ENCODE results near the gene SLC35C1. TPM values are rescaled to one million over a fixed set of nuclear protein-coding genes. Genes with fewer than 3 reads are reported as not detected.

SLC35C1 gene
- total RNA-seq, 1 donor from 2014 or later = 5.7 TPM

- peak overlapping the region; percentile 50 for H3K27ac ChIP-seq (replicated peaks)
- TF ChIP-seq, protein P1, sequence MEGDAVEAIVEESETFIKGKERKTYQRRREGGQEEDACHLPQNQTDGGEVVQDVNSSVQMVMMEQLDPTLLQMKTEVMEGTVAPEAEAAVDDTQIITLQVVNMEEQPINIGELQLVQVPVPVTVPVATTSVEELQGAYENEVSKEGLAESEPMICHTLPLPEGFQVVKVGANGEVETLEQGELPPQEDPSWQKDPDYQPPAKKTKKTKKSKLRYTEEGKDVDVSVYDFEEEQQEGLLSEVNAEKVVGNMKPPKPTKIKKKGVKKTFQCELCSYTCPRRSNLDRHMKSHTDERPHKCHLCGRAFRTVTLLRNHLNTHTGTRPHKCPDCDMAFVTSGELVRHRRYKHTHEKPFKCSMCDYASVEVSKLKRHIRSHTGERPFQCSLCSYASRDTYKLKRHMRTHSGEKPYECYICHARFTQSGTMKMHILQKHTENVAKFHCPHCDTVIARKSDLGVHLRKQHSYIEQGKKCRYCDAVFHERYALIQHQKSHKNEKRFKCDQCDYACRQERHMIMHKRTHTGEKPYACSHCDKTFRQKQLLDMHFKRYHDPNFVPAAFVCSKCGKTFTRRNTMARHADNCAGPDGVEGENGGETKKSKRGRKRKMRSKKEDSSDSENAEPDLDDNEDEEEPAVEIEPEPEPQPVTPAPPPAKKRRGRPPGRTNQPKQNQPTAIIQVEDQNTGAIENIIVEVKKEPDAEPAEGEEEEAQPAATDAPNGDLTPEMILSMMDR (IDR thresholded peaks at IDR 0.05; ENCODE audit: borderline replicate concordance) = no peak
- peaks cover 25% of the 10 kb centered on the region for H3K4me1 ChIP-seq
- no peak overlapping the region for H3K4me3 ChIP-seq
- no peak for DNase-seq
- intact Hi-C loops (cut with micrococcal nuclease) = loop anchor here (10.0 kb wide), 1 partner anchor 100 kb away; the partner anchor contains the start of gene CHST1
- H3K27me3 ChIP-seq (ENCODE audit: low read depth) = no peaks in the 10 kb centered on the region
- H3K36me3 ChIP-seq = no peaks in the 10 kb centered on the region
- no peaks in the 10 kb centered on the region for H3K9me3 ChIP-seq (replicated peaks)
Measured at GRCh38 chr11:45765107-45765668, 39.8 kb upstream of the SLC35C1 start.

DNA sequence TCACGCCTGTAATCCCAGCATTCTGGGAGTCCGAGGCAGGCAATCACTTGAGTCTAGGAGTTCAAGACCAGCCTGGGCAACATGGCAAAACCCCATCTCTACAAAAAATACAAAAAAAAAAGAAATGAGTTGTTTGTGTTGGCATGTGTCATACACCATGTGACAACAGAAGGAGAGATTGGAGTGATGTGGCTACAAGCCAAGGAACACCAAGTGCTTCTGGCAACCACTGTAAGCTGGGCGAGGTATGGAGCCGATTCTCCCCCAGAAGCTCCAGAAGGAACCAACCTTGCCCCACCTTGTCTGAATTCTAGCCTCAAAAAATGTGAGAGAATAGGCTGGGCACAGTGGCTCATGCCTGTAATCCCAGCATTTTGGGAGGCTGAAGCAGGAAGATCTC is 39.1 kb upstream of the SLC35C1 start:
- intact Hi-C loops (cut with micrococcal nuclease) = loop anchor here (10.0 kb wide), 1 partner anchor 101 kb away; the partner anchor contains the start of gene CHST1
- DNase-seq = no peak
- Histone ChIP-seq H3K27ac (replicated peaks) (peak overlapping the region; percentile 50), H3K36me3 (no peaks in the 10 kb centered on the region), H3K9me3 (replicated peaks) (no peaks in the 10 kb centered on the region), H3K27me3 (ENCODE audit: low read depth) (no peaks in the 10 kb centered on the region), H3K4me3 (no peak overlapping the region), H3K4me1 (peaks cover 26% of the 10 kb centered on the region)
- TF ChIP-seq, protein P1 (IDR thresholded peaks at IDR 0.05; ENCODE audit: borderline replicate concordance) = no peak

DNA sequence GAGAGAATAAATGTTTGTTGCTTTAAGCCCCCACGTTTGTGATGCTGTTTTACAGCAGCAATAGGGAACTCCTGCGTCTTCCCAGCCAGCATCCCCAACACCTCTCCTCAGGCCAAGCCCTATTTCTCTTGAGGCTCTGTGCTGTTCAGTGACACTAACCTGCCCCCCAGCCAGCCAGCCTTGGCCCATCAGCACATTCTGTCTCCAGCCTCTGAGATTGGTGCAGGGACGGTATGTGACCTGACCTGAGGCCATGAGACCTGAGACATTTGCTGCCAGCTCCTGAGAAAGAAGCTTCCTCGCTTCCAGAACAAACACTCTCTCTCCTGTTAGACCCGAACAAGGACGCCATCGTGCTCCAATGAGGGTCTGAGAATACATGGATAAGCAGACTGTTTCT is 38.5 kb upstream of the SLC35C1 start:
- Histone ChIP-seq H3K4me1 (peaks cover 33% of the 10 kb centered on the region), H3K9me3 (replicated peaks) (no peaks in the 10 kb centered on the region), H3K4me3 (no peak overlapping the region), H3K27ac (replicated peaks) (peak overlapping the region; percentile 50), H3K36me3 (no peaks in the 10 kb centered on the region), H3K27me3 (ENCODE audit: low read depth) (no peaks in the 10 kb centered on the region)
- intact Hi-C loops (cut with micrococcal nuclease) = loop anchor here (10.0 kb wide), 1 partner anchor 102 kb away; the partner anchor contains the start of gene CHST1
- DNase-seq = no peak
- TF ChIP-seq, protein P1 (IDR thresholded peaks at IDR 0.05; ENCODE audit: borderline replicate concordance) = no peak

GRCh38 chr11:45768486-45768885 is 36.5 kb upstream of the SLC35C1 start:
- peaks cover 38% of the 10 kb centered on the region for H3K4me1 ChIP-seq
- no peak for DNase-seq
- TF ChIP-seq, protein P1 (IDR thresholded peaks at IDR 0.05; ENCODE audit: borderline replicate concordance) = no peak
- no peak overlapping the region for H3K27ac ChIP-seq (replicated peaks)
- H3K36me3 ChIP-seq = no peaks in the 10 kb centered on the region
- H3K27me3 ChIP-seq (ENCODE audit: low read depth) = no peaks in the 10 kb centered on the region
- intact Hi-C loops (cut with micrococcal nuclease) = loop anchor here (10.0 kb wide), 1 partner anchor 104 kb away; the partner anchor contains the start of gene CHST1
- H3K4me3 ChIP-seq = no peak overlapping the region
- H3K9me3 ChIP-seq (replicated peaks) = no peaks in the 10 kb centered on the region

- no peak overlapping the region for H3K27ac ChIP-seq (replicated peaks)
- TF ChIP-seq, protein P1 (IDR thresholded peaks at IDR 0.05; ENCODE audit: borderline replicate concordance) = no peak
- intact Hi-C loops (cut with micrococcal nuclease) = loop anchor here (5.0 to 10.0 kb wide), 3 partner anchors 105 to 395 kb away; partner anchors contain the start of gene CHST1
- H3K27me3 ChIP-seq (ENCODE audit: low read depth) = no peaks in the 10 kb centered on the region
- no peak overlapping the region for H3K4me3 ChIP-seq
- no peaks in the 10 kb centered on the region for H3K9me3 ChIP-seq (replicated peaks)
- no peaks in the 10 kb centered on the region for H3K36me3 ChIP-seq
- DNase-seq = no peak
- H3K4me1 ChIP-seq = peaks cover 35% of the 10 kb centered on the region
Measured at GRCh38 chr11:45769960-45770359, 35.0 kb upstream of the SLC35C1 start.

Data from left ventricle myocardium inferior (tissue), 1 donor.